AG04449 (cell line): Measurements from ENCODE around the gene GRAMD4.

Source experiments
- CTCF ChIA-PET: fragments of 350-600 bp; formaldehyde crosslinking; extraction: SDS; loops from one replicate; lab custom pipeline; 2021; ENCODE audit warnings: antibody characterized with exemption; lab: Yijun Ruan, JAX
- POLR2A ChIA-PET: fragments of 400-600, 350-600 bp; formaldehyde crosslinking; extraction: SDS; loops from one replicate; lab custom pipeline; 2020; ENCODE audit warnings: antibody characterized with exemption, inconsistent platforms; lab: Yijun Ruan, JAX
- DNase-seq: peaks from one replicate; pipeline ENCODE4 v3.0.0-alpha.2; 2010; ENCODE audit warnings: low read depth, low spot score
- H3K4me3 ChIP-seq: 2 replicates; pipeline ENCODE4 v1.5.1; 2011; ENCODE audit warnings: low read depth, mild to moderate bottlenecking, control low read depth, low read length
- TF ChIP-seq, protein P1 (sequence below): IDR thresholded peaks from one replicate; pipeline ENCODE4 v1.5.1; 2011; ENCODE audit warnings: mild to moderate bottlenecking, moderate library complexity, low read length, control low read depth, inconsistent platforms; ENCODE audit not compliant: insufficient read depth; ENCODE audit errors: missing control alignments

Gene GRAMD4

DNA sequence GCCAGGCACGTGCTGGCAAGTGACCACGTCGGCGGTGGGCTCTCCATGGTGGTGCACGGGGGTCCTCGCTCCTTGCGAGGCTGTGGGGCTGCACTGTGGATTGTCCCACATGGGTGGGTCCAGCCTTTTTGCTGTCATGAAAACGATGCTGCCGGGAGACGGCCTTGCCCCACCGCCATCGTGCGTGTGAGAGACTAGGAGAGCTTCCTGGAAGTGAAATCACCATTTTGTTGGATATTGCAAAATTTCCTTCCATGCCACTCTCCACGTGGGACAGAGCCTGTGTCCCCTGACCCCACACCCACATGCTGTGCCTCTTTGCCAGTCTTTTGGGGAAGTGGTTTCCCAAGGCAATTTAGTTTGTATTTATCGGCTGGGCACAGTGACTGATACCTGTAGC lies 18.2 kb upstream of the GRAMD4 start:
- TF ChIP-seq, protein P1, sequence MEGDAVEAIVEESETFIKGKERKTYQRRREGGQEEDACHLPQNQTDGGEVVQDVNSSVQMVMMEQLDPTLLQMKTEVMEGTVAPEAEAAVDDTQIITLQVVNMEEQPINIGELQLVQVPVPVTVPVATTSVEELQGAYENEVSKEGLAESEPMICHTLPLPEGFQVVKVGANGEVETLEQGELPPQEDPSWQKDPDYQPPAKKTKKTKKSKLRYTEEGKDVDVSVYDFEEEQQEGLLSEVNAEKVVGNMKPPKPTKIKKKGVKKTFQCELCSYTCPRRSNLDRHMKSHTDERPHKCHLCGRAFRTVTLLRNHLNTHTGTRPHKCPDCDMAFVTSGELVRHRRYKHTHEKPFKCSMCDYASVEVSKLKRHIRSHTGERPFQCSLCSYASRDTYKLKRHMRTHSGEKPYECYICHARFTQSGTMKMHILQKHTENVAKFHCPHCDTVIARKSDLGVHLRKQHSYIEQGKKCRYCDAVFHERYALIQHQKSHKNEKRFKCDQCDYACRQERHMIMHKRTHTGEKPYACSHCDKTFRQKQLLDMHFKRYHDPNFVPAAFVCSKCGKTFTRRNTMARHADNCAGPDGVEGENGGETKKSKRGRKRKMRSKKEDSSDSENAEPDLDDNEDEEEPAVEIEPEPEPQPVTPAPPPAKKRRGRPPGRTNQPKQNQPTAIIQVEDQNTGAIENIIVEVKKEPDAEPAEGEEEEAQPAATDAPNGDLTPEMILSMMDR: no peak
- POLR2A ChIA-PET: no interaction called here
- no peak for DNase-seq
- no peak overlapping the region for H3K4me3 ChIP-seq
- CTCF ChIA-PET: no interaction called here

DNA sequence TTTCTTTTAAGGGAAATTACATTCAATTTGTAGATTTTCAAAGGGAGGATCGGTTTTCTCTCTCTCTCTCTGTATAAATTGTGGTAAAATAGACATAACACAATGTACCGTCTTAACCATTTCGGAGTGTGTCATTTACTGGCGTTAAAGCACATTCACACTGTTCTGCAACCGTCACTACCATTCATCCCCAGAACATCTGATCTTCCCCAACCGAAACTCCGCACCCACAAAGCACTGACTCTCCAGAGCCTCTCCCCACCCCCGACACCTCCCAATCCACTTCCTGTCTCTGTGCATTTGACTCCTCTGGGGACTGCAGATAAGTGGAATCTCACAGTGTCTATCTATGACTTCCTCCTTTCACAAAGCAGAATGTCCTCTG lies 15.9 kb upstream of the GRAMD4 start:
- no peak for DNase-seq
- TF ChIP-seq, protein P1: no peak
- ChIA-PET POLR2A (no interaction called here), CTCF (no interaction called here)
- H3K4me3 ChIP-seq: no peak overlapping the region

DNA sequence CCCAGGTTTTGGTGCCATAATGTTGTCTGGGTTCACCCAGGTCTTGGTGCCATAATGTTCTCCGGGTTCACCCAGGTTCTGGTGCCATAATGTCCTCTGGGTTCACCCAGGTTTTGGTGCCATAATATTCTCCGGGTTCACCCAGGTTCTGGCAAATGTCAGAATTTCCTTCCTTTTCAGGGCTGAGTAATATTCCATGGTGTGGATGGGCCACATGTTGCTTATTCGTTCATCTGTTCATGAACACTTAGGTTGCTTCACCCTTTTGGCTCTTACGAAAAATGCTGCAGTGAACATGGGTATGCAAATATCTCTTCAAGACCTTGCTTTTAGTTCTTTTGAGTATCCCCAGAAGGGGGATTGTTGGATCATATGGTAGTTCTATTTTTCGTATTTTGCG lies 15.1 kb upstream of the GRAMD4 start:
- POLR2A ChIA-PET: no interaction called here
- CTCF ChIA-PET: no interaction called here

DNA sequence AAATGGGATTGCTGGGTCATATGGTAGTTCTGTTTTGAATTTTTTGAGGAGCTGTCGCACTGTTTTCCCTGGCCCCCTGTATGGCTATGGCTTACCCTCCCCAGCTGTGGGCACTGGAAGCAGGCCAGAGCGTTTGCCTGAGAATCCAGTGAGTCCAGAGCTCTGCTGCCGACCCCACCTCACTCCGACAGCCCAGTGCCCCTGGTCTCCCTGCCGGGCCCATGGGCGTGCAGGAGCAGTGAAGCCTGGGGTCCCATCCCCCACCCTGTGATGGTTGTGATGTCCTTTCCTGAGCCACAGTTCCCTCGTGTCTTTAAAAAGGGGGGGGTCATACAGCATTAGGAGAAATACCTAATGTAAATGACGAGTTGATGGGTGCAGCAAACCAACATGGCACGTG lies 13.3 kb upstream of the GRAMD4 start:
- DNase-seq: no peak
- TF ChIP-seq, protein P1: no peak
- POLR2A ChIA-PET: no interaction called here
- CTCF ChIA-PET: no interaction called here
- H3K4me3 ChIP-seq: no peak overlapping the region

More for the DNA sequence above, 15.1 kb upstream of the GRAMD4 start:
- no peak overlapping the region for H3K4me3 ChIP-seq
- TF ChIP-seq, protein P1: no peak
- no peak for DNase-seq

DNA sequence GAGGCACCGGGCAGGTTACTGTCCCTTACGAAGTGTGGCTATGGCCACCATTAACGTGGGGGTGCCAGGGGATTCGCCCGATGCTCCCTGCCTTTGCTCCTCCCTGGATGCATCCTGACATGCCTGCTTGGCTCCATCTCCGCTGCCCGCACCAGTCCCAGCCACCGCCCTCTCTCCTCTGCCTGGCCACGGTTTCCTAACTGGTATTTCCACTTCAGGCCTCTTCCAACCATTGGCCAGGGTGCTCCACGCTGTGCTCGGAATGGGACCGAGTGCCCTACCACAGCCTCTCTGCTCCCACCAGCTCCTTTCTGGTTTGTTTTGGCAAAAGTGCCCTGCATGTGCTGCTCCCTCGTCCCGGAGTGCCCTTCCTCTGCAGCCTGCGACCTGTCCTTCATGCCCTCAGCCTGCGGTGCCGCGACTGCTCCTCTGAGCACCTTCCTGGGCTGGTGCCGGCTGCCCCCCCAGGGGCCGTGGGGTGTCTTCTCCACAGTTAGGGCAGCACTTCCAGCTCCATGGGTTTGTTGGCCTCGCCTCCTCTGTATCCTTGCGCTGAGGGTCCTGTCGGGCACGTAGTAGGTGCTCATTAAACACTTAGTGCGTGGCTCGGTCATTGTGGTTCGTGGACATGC lies 12.6 kb upstream of the GRAMD4 start:
- TF ChIP-seq, protein P1: no peak
- POLR2A ChIA-PET: no interaction called here
- CTCF ChIA-PET: no interaction called here
- H3K4me3 ChIP-seq: no peak overlapping the region
- no peak for DNase-seq

DNA sequence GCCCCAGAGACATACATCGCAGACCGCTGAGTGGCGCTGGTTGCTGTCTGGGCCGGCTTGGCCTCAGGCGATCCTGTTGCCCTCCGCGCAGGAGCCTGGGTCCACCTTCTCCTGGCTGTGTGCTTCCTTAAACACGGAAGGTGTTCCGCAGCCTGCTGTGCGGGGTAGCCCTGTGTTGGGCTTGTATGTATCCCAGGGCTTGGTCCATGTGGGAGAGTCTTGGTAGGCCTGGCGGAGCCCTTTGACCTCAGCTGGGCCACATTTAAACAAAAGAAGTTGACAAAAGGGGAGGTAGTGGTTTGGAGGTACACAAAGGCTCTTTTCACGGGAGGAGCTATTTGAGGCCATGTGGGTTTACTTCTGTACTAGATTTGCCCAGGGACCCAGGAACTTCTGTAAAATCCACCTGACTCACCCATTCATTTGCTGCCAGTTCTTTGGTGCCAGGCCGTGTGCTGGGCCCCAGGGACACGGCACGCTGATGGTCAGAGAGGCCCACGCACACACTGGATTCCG lies 11.0 kb upstream of the GRAMD4 start:
- H3K4me3 ChIP-seq: no peak overlapping the region
- no peak for DNase-seq
- TF ChIP-seq, protein P1: no peak
- POLR2A ChIA-PET: no interaction called here
- CTCF ChIA-PET: no interaction called here
